Frontal cortex (tissue), 4 donors: ENCODE data around the gene LBX1. TPM values are rescaled to one million over a fixed set of nuclear protein-coding genes. Genes with fewer than 3 reads are reported as not detected.
"Not testable (repeated sequence)": the region's sequence is repeated elsewhere in the genome, so short reads cannot be mapped to it uniquely, and the experiment has no call there.

Source experiments
- DNase-seq, 2 donors: peaks; one replicate each; pipeline ENCODE4 v3.0.0; 2012; ENCODE audit warnings: low spot score in 2 of 2
- FAIRE-seq: peaks from 2 replicates; lab custom pipeline; 2012; peaks lifted over from hg19 to GRCh38; lab: Jason Lieb, UNC
- total RNA-seq: library from RNA; depleted of rRNA; stranded (reverse); fragments of >200 nt; gene quantifications from one replicate; pipeline ENCODE4 v1.2.3, GENCODE V29; 2014
- donor health status: control.
- donor health status: control.
- donor health status: control.

Gene LBX1
- total RNA-seq, 1 donor from 2014 or later = not detected

GRCh38 chr10:101216207-101217043 is 12.8 kb downstream of the LBX1 start:
- no peak for FAIRE-seq
- DNase-seq = peak in 1 of 2 donors; percentile 15

DNA sequence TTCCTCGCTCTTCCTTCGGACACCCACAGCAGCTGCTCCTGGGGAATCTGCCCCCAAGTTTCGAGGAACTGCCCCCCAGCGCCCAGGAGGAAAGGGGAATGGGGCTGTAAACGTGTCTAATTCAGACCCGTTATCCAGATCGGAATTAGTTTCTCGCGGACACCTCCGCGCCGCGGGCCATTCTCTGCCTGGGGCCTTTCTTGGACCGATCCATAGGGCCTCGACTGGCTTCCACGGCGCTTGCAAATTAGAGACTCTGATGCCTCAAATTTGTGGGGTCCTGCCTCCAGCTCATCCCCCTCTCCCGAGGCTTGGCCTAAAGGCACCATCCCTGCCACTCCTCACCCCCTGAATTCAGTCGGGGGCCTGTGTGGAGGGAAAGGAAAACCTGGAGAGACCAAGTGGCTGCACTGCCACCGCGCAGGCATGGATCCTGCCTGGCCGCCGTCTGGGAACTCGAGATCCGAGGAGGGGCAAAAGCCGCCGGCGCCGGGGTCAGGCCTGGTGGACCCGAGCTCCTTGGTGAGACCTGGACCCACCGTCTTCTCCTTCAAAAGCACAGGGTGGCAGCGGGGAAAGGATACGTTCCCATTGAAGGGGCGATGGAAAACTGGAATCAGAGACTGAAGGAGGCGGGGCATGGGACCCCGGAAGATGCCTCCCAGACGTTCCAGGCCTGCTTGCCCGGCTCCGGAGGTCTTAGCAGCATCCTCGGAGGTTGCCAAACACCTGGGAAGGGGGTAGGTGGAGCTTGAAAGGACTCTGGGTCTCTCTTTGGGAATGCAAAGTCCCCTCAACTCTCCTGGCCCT is 13.7 kb downstream of the LBX1 start:
- FAIRE-seq (no peak), DNase-seq (peak in 1 of 2 donors; percentile 22)

GRCh38 chr10:101214446-101215396 is 14.5 kb downstream of the LBX1 start:
- DNase-seq = peak; percentile 44 to 67
- FAIRE-seq = no peak

DNA sequence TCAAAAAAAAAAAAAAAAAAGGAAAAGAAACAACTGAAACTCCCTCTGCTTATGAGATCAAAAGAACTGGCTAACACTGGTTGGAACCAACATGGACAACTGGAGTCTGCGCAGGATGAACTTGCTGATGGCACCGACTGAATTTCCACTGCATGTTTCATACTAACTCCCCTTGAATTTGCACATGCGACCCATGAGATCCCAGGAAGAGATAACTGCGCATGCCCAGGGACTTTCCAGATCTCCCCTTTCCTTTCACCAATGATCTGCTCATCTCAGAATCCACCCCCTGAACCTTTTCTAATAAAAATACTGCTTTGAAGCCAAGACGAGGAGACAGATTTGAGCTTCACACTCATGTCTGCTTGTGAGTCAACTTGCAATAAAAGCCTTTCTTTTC is 20.7 kb downstream of the LBX1 start:
- FAIRE-seq = no peak

DNA sequence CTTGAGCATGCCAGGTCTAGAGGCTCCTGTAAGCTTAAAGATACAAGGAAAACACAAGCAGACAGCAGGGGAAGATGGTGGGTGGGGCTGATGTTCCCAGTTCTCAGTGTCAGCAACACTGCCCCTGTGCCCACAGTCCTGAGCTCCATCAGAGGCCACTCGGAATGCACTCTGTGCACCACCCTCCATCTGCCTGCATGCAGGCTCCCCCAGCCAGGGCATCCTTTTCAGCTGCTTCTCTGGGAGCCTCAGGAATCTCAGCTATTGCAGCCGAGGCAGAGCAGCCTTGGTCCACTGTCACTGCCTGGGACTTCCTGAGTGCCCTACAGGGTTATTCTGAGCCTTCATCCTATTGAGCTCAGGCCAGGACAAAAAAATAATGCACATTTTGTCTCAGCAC is 22.2 kb downstream of the LBX1 start:
- no peak for DNase-seq
- no peak for FAIRE-seq

More for the DNA sequence above, 20.7 kb downstream of the LBX1 start:
- DNase-seq = no peak

DNA sequence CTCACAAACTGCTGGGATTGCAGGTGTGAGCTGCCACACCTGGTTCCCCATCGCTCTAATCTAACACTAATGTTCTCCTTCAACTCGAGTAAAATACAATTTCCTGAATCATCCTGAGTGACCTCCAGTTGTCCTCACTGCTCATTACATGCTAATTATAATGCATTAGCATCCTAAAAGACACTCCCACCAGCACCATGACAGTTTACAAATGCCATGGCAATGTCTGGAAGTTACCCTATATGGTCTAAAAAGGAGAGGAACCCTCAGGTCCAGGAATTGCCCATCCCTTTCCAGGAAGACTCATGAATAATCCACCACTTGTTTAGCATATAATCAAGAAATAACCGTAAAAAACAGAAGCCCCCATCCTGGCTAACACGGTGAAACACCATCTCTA is 26.6 kb downstream of the LBX1 start:
- FAIRE-seq = not testable (repeated sequence)

GRCh38 chr10:101198326-101198977 is 30.8 kb downstream of the LBX1 start:
- not testable (repeated sequence) for FAIRE-seq, DNase-seq

More for the DNA sequence above, 26.6 kb downstream of the LBX1 start:
- DNase-seq = not testable (repeated sequence)

DNA sequence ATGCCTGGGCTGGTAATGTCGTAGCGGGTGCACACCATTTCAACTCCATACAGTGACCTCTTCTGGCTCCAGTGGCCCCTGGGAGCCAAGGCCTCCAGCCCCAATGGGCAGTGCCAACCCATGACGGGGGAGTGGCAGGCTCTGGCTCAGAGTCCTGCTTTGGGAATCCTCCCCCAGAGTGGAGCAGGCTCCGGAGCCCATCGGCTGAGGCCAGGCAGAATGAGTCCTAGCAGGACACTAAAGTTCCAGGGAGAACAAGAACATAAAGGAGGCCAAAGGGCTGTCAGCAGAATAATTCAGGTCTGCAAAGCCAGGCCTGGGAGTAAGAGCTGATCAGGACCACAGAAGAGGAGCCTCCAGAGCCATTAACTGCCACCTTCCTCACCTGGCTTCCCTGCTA is 33.3 kb downstream of the LBX1 start:
- FAIRE-seq (no peak), DNase-seq (no peak)

- DNase-seq (no peak), FAIRE-seq (no peak)
These were observed 39.5 kb downstream of the LBX1 start for GRCh38 chr10:101189461-101190401.

DNA sequence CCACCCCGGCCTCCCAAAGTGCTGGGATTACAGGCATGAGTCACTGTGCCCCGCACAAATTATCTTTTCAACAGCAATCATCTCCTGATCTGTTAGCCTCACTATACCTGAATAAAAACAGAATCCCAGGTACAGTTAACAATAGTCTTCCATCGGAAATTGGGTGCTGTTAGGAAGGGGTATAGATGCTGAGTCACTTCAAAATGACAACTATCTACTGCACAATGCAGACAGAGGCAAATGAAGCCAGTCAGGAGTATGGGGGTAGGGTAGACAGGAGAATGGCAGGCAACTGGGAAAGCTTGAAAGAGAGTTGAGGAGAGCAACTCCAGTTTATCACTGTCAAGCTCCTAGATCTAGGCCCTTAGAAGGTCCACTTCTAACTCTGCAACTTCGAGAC is 40.3 kb downstream of the LBX1 start:
- DNase-seq (no peak), FAIRE-seq (no peak)

DNA sequence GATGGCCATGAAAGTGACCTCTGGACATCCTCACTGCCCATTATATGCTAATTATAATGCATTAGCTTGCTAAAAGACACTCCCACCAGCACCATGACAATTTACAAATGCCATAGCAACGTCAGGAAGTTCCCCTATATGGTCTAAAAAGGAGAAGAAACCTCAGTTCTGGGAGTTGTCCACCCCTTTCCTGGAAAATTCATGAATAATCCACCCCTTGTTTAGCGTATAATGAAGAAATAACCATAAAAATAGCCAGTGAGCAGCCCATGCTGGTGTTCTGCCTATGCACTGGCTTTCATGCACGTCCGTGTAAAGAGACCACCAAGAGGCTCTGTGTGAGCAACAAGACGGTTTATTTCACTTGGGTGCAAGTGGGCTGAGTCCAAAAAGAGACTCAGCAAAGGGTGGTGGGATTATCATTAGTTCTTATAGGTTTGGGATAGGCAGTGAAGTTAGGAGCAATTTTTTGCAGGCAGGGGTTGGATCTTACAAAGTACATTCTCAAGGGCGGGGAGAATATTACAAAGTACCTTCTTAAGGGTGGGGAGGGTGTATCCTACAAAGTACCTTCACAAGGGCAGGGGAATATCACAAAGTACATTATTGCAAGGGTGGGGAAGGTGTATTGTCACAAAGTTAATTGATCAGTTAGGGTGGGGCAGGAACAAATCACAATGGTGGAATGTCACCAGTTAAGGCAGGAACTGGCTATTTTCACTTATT is 45.6 kb downstream of the LBX1 start:
- FAIRE-seq (no peak), DNase-seq (no peak)

DNA sequence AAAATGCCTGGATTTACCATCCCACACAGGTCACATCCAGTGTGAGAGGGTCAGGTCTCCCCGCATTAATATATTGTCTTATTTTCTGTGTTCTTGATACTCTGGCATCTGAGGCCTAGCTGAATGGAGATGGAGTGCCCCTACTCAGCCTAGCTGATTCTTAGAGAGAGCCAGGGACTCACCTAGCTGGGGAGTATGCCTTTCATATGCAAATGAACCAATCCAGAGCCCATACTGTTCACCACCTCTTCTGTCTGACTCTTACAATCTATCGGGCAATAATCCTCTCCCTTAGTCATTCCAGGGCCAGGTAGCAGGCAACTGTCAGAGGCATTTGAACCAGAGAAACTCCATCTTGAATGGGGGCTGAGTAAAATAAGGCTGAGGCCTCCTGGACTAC is 46.3 kb downstream of the LBX1 start:
- no peak for FAIRE-seq
- DNase-seq = no peak

Other genes with a start within 250 kb of the LBX1 start
- 35.5 TPM for gene MRPL43, start 242.0 kb downstream of the LBX1 start, total RNA-seq
- 6.5 TPM for gene TWNK, start 241.9 kb downstream of the LBX1 start, total RNA-seq
- 15.5 TPM for gene LZTS2, start 229.7 kb downstream of the LBX1 start, total RNA-seq
- 10.2 TPM for gene PDZD7, start 198.3 kb downstream of the LBX1 start, total RNA-seq
- gene SFXN3, start 198.2 kb downstream of the LBX1 start, total RNA-seq = 45.7 TPM
- gene KAZALD1, start 167.5 kb downstream of the LBX1 start, total RNA-seq = 0.41 TPM
- not detected for gene TLX1, start 98.2 kb downstream of the LBX1 start, total RNA-seq
- 39.1 TPM for gene BTRC, start 124.7 kb upstream of the LBX1 start, total RNA-seq